Lower leg skin (tissue), 4 donors: ENCODE results near the gene ERFL. TPM values are rescaled to one million over a fixed set of nuclear protein-coding genes. Genes with fewer than 3 reads are reported as not detected.

Experiments
- DNase-seq, 2 donors: peaks; one replicate each; pipeline ENCODE4 v3.0.0-alpha.2; 2019; ENCODE audit warnings: low spot score in 2 of 2
- H3K4me3 ChIP-seq: fragments of 200-600 bp; sonication (generic); 2 replicates; pipeline ENCODE4 v1.5.1; 2017; ENCODE audit warnings: mild to moderate bottlenecking, low read depth; ENCODE audit not compliant: poor library complexity, severe bottlenecking
- POLR2A ChIP-seq, 2 donors: fragments of 450-650 bp; IDR thresholded peaks; one replicate each; pipeline ENCODE4 v1.6.1; 2016 to 2017; ENCODE audit warnings: antibody characterized with exemption in 2 of 2, mild to moderate bottlenecking in 1 of 2, moderate library complexity in 1 of 2
- WGBS, 2 donors: methylation state at CpG; one replicate each; pipeline ENCODE4 v1.1.5; 2018; 5-methylcytosine and 5-hydroxymethylcytosine counted together
- intact Hi-C: fragments of 100-400 bp; cut with DNase I; formaldehyde crosslinking; loops from one replicate; pipeline ENCODE4 v1.15.0; 2023; ENCODE audit warnings: low total_unique reads
- total RNA-seq, 4 donors: library from RNA; depleted of rRNA; stranded (reverse); fragments of >200 nt; gene quantifications; one replicate each; pipeline ENCODE4 v1.1.0, GENCODE V29; 2016
- TF ChIP-seq, protein P1 (sequence below), 3 donors: fragments of 450-650 bp; IDR thresholded peaks; one replicate each; pipeline ENCODE4 v1.5.1; 2016; ENCODE audit warnings: antibody characterized with exemption in 3 of 3, mild to moderate bottlenecking in 3 of 3, moderate library complexity in 2 of 3

Gene ERFL
- total RNA-seq, 4 donors from 2014 or later: 0.16 TPM; not detected in 3

DNA sequence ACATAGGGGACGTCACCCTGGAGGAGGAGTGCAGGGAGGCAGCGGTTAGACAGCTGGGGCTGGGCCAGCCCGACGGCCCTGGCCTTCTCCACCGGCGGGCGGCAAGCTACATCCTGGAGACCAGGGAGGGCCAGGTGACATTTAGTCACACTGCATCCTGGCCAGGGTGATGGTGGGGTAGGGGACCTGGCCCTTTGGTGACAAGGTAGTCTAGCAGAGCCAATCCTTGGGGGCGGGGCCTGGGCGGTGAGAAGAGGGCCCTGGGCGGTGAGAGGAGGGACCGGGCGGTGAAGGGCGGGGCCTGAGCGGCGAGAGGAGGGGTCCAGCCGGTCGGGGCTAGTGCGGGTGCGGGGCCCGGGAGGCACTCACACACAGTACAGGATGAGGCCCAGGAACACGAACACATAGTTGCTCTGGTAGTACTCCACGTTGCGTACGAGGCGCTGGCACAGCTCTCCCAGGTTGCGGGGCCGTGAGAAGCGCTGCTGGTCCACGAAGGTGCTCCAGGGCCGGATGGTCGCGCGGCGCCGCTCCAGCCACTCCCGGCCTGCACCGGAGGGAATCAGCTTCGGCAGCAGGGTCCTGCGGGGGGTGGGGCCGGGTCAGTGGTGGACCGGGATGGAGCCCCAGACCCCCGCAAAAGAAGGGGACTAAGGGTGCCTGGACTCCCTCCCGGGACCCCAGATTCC, 30.3 kb upstream of the ERFL start:
- intact Hi-C loops: no loop called here
- peak overlapping the region; percentile 89 for H3K4me3 ChIP-seq
- peak; percentile 73 to 97 for DNase-seq
- TF ChIP-seq, protein P1, sequence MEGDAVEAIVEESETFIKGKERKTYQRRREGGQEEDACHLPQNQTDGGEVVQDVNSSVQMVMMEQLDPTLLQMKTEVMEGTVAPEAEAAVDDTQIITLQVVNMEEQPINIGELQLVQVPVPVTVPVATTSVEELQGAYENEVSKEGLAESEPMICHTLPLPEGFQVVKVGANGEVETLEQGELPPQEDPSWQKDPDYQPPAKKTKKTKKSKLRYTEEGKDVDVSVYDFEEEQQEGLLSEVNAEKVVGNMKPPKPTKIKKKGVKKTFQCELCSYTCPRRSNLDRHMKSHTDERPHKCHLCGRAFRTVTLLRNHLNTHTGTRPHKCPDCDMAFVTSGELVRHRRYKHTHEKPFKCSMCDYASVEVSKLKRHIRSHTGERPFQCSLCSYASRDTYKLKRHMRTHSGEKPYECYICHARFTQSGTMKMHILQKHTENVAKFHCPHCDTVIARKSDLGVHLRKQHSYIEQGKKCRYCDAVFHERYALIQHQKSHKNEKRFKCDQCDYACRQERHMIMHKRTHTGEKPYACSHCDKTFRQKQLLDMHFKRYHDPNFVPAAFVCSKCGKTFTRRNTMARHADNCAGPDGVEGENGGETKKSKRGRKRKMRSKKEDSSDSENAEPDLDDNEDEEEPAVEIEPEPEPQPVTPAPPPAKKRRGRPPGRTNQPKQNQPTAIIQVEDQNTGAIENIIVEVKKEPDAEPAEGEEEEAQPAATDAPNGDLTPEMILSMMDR (IDR thresholded peaks at IDR 0.05): no peak
- no peak for TF ChIP-seq POLR2A (IDR thresholded peaks at IDR 0.05)
- 1 to 3% methylated on average over 29 to 41 of the region's 43 CpGs for WGBS, 2 donors

DNA sequence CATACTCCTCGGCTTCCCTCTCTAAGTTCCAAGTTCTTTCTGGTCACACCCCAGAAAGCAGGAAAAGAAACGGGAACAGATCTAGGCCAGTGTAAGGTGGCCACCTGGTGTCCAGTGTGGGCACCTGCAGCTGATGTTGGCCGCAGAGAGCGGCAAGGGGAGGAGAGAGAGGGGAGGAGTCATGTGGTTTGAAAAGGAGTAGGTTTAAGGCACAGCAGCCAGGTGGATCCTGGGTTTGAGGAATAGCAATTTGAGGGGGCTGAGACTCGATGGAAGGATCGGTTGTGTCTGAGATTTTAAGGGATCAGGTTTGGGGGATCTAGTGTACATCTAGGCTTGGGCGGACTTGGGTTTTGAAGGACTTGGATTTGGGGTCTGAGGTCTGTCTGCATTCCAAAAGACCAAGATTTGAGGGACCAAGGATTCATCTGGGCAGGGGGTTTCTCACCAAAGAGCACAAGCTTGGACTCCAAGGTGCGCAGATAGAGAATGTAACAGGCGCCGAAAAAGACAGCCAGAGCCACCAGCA, 29.7 kb upstream of the ERFL start:
- TF ChIP-seq, protein P1 (IDR thresholded peaks at IDR 0.05): no peak
- no peak for TF ChIP-seq POLR2A (IDR thresholded peaks at IDR 0.05)
- H3K4me3 ChIP-seq: no peak overlapping the region
- no peak for DNase-seq
- intact Hi-C loops: no loop called here
- 25 to 37% methylated on average over 10 of the region's 10 CpGs for WGBS, 2 donors

GRCh38 chr19:41957161-41957837, 29.1 kb upstream of the ERFL start:
- TF ChIP-seq, protein P1 (IDR thresholded peaks at IDR 0.05): no peak
- no peak for TF ChIP-seq POLR2A (IDR thresholded peaks at IDR 0.05)
- no peak overlapping the region for H3K4me3 ChIP-seq
- intact Hi-C loops: no loop called here
- 77 to 81% methylated on average over 11 of the region's 11 CpGs for WGBS, 2 donors
- no peak for DNase-seq

DNA sequence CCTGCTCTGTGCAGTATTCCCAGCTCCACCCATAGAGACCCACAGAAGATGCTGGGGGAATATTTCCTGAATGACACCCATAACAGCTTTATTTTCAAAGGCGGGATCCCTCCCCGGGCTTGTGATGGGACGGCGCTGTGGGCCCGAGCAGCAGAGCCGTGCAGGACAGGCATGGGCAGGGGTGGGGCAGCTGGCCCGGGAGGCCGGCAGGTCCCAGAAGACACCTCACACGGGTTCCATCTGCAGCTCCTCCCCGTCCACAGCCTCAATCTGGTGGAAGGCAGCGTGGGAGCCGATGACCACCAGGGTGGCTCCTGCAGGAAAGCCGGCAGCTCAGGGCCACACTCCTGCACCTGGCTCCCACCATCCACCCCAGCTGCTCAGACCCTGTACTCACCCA, 28.4 kb upstream of the ERFL start:
- 80 to 90% methylated on average over 12 to 13 of the region's 13 CpGs for WGBS, 2 donors
- no peak for DNase-seq
- no peak for TF ChIP-seq POLR2A (IDR thresholded peaks at IDR 0.05)
- TF ChIP-seq, protein P1 (IDR thresholded peaks at IDR 0.05): no peak
- intact Hi-C loops: no loop called here
- no peak overlapping the region for H3K4me3 ChIP-seq

- TF ChIP-seq POLR2A (IDR thresholded peaks at IDR 0.05): no peak
- TF ChIP-seq, protein P1 (IDR thresholded peaks at IDR 0.05): no peak
- H3K4me3 ChIP-seq: no peak overlapping the region
- no peak for DNase-seq
- 74% methylated on average over 7 of the region's 7 CpGs for WGBS, 2 donors
- intact Hi-C loops: no loop called here
These were observed 27.3 kb upstream of the ERFL start for GRCh38 chr19:41955521-41955920.
